ENCODE data around the gene DPY19L1. TPM values are rescaled to one million over a fixed set of nuclear protein-coding genes. Genes with fewer than 3 reads are reported as not detected.
A peak's percentile ranks its signal among the peaks of the same experiment; 100 is the strongest.
"Not testable (repeated sequence)": the region's sequence is repeated elsewhere in the genome, so short reads cannot be mapped to it uniquely, and the experiment has no call there.

The DPY19L1 gene
- total and polyA plus RNA-seq, 8 donors = 2.0 to 28.7 (median 5.0) TPM

DNA sequence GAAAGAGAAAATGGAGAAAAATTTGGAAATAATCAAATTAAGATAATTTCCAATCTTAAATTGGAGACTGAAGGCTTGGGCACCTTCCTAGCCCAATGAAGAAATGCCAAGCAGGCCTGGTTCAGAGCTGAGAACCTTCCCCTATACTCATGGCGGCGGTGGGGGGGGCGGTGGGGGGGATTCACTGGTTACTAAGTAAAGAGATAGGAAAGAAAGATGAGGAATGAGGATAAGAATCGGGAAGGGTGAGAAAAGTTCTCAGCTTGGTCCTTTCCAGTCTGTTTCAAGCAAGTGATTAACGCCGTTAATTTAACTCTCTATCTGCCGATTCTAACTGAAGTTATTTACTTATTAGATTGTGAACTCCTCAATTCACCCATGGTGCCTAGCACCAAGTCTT, 41.5 kb downstream of the DPY19L1 start:
- no peak overlapping the region for H3K4me3 ChIP-seq
- H3K9me3 ChIP-seq = no peaks in the 10 kb centered on the region
- no peak overlapping the region for H3K27ac ChIP-seq
- 54 to 90% (median 75%) methylated on average over 7 of the region's 7 CpGs for WGBS, 5 donors
- H3K27me3 ChIP-seq = no peaks in the 10 kb centered on the region
- intact Hi-C loops (cut with DNase I; ENCODE audit: low total_unique reads) = no loop called here
- H3K36me3 ChIP-seq = no peaks in the 10 kb centered on the region
- no peaks in the 10 kb centered on the region for H3K4me1 ChIP-seq
- DNase-seq = no peak
- no peak for TF ChIP-seq POLR2AphosphoS5 (IDR thresholded peaks at IDR 0.05)
- no peak for TF ChIP-seq POLR2A (IDR thresholded peaks at IDR 0.05)
- no peak for TF ChIP-seq EP300 (IDR thresholded peaks at IDR 0.05)
- TF ChIP-seq, protein P1, sequence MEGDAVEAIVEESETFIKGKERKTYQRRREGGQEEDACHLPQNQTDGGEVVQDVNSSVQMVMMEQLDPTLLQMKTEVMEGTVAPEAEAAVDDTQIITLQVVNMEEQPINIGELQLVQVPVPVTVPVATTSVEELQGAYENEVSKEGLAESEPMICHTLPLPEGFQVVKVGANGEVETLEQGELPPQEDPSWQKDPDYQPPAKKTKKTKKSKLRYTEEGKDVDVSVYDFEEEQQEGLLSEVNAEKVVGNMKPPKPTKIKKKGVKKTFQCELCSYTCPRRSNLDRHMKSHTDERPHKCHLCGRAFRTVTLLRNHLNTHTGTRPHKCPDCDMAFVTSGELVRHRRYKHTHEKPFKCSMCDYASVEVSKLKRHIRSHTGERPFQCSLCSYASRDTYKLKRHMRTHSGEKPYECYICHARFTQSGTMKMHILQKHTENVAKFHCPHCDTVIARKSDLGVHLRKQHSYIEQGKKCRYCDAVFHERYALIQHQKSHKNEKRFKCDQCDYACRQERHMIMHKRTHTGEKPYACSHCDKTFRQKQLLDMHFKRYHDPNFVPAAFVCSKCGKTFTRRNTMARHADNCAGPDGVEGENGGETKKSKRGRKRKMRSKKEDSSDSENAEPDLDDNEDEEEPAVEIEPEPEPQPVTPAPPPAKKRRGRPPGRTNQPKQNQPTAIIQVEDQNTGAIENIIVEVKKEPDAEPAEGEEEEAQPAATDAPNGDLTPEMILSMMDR (IDR thresholded peaks at IDR 0.05) = no peak

- no peak for DNase-seq
- 57 to 67% (median 65%) methylated on average over 12 of the region's 12 CpGs for WGBS, 5 donors
- no peaks in the 10 kb centered on the region for H3K4me1 ChIP-seq
- TF ChIP-seq, protein P1 (IDR thresholded peaks at IDR 0.05) = no peak
- no peak for TF ChIP-seq POLR2A (IDR thresholded peaks at IDR 0.05)
- TF ChIP-seq EP300 (IDR thresholded peaks at IDR 0.05) = no peak
- no peak for TF ChIP-seq POLR2AphosphoS5 (IDR thresholded peaks at IDR 0.05)
- no peaks in the 10 kb centered on the region for H3K36me3 ChIP-seq
- peak overlapping the region in 3 of 5 donors; percentile 41 to 49 (median 46) for H3K27ac ChIP-seq
- intact Hi-C loops (cut with DNase I; ENCODE audit: low total_unique reads) = no loop called here
- no peaks in the 10 kb centered on the region for H3K9me3 ChIP-seq
- no peak overlapping the region for H3K4me3 ChIP-seq
- no peaks in the 10 kb centered on the region for H3K27me3 ChIP-seq
Observed at GRCh38 chr7:34991938-34992840, 45.1 kb downstream of the DPY19L1 start.

DNA sequence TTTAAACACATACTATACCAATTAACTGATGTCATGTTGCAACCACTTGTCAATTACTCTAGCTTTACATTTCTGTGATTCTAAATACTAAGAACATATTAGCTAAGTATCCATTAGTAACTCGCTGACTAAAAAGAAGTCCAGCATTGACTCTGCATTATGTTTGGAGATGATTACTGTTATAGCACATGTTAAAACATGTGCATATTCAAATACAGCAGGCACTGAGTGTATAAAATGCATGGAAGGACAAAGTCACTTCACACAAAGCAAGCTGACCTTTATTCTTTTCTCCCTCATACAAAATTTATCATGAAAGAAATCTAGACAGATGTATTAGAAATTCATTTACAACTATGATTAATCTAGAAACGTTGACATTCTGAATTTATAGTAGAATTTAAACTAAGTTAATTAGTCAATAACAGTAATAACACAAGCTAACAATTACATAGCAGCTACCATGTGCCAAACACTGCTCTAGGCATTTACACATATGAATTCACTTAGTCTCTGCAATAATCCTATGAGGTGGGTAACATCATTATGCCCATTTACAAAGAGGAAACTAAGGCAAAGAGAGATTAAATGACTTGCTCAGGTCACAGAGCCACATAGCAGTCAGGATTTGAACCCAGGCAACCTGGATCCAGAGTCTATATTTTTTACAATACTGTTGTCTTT, 48.7 kb downstream of the DPY19L1 start:
- H3K9me3 ChIP-seq; DNase-seq; intact Hi-C loops (cut with DNase I; ENCODE audit: low total_unique reads); H3K27me3 ChIP-seq; H3K27ac ChIP-seq; H3K4me1 ChIP-seq; H3K4me3 ChIP-seq; H3K36me3 ChIP-seq: not testable (repeated sequence)
- WGBS, 5 donors = 77 to 94% (median 90%) methylated on average over 2 of the region's 2 CpGs

GRCh38 chr7:34985155-34985554, 52.1 kb downstream of the DPY19L1 start:
- DNase-seq; H3K4me3 ChIP-seq; H3K27ac ChIP-seq; H3K27me3 ChIP-seq; intact Hi-C loops (cut with DNase I; ENCODE audit: low total_unique reads); H3K36me3 ChIP-seq; H3K4me1 ChIP-seq; H3K9me3 ChIP-seq: not testable (repeated sequence)
- 73 to 89% (median 80%) methylated on average over 3 of the region's 3 CpGs for WGBS, 5 donors

GRCh38 chr7:34984140-34984539, 53.1 kb downstream of the DPY19L1 start:
- WGBS, 5 donors = 95 to 99% (median 97%) methylated on average over 4 of the region's 4 CpGs
- H3K36me3 ChIP-seq; H3K9me3 ChIP-seq; H3K4me1 ChIP-seq; H3K27ac ChIP-seq; DNase-seq; intact Hi-C loops (cut with DNase I; ENCODE audit: low total_unique reads); H3K4me3 ChIP-seq; H3K27me3 ChIP-seq: not testable (repeated sequence)
